ENCODE data around the gene SLC4A7.
A peak's percentile ranks its signal among the peaks of the same experiment; 100 is the strongest.

Gene SLC4A7

GRCh38 chr3:27380433-27381357 lies 103.5 kb downstream of the SLC4A7 start:
- Histone ChIP-seq H3K27ac (no peak overlapping the region), H3K4me1 (ENCODE audit: low read depth, poor library complexity, severe bottlenecking) (no peaks in the 10 kb centered on the region), H3K36me3 (ENCODE audit: insufficient read depth) (no peaks in the 10 kb centered on the region), H2AFZ (ENCODE audit: low read depth) (no peak overlapping the region), H3K27me3 (ENCODE audit: insufficient read depth, low read depth) (no peaks in the 10 kb centered on the region), H3K4me2 (no peak overlapping the region), H4K20me1 (ENCODE audit: insufficient read depth) (no peaks in the 10 kb centered on the region), H3K9ac (no peak overlapping the region), H3K79me2 (ENCODE audit: insufficient read depth, low read depth) (no peaks in the 10 kb centered on the region), H3K4me3 (IDR thresholded peaks at IDR 0.05; ENCODE audit: insufficient read depth, low read depth, low read length) (no peak overlapping the region)
- TF ChIP-seq, protein P1, sequence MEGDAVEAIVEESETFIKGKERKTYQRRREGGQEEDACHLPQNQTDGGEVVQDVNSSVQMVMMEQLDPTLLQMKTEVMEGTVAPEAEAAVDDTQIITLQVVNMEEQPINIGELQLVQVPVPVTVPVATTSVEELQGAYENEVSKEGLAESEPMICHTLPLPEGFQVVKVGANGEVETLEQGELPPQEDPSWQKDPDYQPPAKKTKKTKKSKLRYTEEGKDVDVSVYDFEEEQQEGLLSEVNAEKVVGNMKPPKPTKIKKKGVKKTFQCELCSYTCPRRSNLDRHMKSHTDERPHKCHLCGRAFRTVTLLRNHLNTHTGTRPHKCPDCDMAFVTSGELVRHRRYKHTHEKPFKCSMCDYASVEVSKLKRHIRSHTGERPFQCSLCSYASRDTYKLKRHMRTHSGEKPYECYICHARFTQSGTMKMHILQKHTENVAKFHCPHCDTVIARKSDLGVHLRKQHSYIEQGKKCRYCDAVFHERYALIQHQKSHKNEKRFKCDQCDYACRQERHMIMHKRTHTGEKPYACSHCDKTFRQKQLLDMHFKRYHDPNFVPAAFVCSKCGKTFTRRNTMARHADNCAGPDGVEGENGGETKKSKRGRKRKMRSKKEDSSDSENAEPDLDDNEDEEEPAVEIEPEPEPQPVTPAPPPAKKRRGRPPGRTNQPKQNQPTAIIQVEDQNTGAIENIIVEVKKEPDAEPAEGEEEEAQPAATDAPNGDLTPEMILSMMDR (conservative IDR thresholded peaks at IDR 0.05; ENCODE audit: low read depth, low read length), result no peak

DNA sequence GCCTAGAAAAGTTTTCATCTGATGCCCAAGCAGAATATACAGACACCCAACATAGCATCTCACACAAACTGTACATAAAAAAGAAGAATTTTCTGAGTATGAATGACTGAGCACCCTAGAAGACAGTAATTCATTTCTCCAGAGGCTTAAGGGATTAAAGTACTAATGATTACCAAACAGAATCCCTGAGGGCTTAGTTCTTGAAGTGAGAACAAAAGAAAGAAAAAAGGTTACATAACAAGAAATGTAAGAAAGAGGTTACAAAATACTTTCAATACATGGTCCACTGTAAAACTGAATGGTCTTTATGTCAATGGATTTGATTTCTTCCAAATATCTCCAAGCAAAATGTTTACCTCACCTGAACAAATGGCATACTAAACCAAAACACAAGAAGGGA lies 105.9 kb downstream of the SLC4A7 start:
- Histone ChIP-seq H3K4me1 (ENCODE audit: low read depth, poor library complexity, severe bottlenecking) (no peaks in the 10 kb centered on the region), H3K27me3 (ENCODE audit: insufficient read depth, low read depth) (no peaks in the 10 kb centered on the region), H3K36me3 (ENCODE audit: insufficient read depth) (no peaks in the 10 kb centered on the region), H3K4me2 (no peak overlapping the region), H3K27ac (no peak overlapping the region), H3K9ac (no peak overlapping the region), H3K4me3 (IDR thresholded peaks at IDR 0.05; ENCODE audit: insufficient read depth, low read depth, low read length) (no peak overlapping the region), H2AFZ (ENCODE audit: low read depth) (no peak overlapping the region), H4K20me1 (ENCODE audit: insufficient read depth) (no peaks in the 10 kb centered on the region), H3K79me2 (ENCODE audit: insufficient read depth, low read depth) (no peaks in the 10 kb centered on the region)
- TF ChIP-seq, protein P1 (conservative IDR thresholded peaks at IDR 0.05; ENCODE audit: low read depth, low read length), result no peak

GRCh38 chr3:27376109-27376772 lies 107.9 kb downstream of the SLC4A7 start:
- Histone ChIP-seq H3K27ac (no peak overlapping the region), H3K36me3 (ENCODE audit: insufficient read depth) (no peaks in the 10 kb centered on the region), H3K4me3 (IDR thresholded peaks at IDR 0.05; ENCODE audit: insufficient read depth, low read depth, low read length) (no peak overlapping the region), H3K79me2 (ENCODE audit: insufficient read depth, low read depth) (no peaks in the 10 kb centered on the region), H3K4me2 (no peak overlapping the region), H3K4me1 (ENCODE audit: low read depth, poor library complexity, severe bottlenecking) (no peaks in the 10 kb centered on the region), H3K9ac (no peak overlapping the region), H2AFZ (ENCODE audit: low read depth) (no peak overlapping the region), H4K20me1 (ENCODE audit: insufficient read depth) (no peaks in the 10 kb centered on the region), H3K27me3 (ENCODE audit: insufficient read depth, low read depth) (no peaks in the 10 kb centered on the region)
- TF ChIP-seq, protein P1 (conservative IDR thresholded peaks at IDR 0.05; ENCODE audit: low read depth, low read length), result no peak

DNA sequence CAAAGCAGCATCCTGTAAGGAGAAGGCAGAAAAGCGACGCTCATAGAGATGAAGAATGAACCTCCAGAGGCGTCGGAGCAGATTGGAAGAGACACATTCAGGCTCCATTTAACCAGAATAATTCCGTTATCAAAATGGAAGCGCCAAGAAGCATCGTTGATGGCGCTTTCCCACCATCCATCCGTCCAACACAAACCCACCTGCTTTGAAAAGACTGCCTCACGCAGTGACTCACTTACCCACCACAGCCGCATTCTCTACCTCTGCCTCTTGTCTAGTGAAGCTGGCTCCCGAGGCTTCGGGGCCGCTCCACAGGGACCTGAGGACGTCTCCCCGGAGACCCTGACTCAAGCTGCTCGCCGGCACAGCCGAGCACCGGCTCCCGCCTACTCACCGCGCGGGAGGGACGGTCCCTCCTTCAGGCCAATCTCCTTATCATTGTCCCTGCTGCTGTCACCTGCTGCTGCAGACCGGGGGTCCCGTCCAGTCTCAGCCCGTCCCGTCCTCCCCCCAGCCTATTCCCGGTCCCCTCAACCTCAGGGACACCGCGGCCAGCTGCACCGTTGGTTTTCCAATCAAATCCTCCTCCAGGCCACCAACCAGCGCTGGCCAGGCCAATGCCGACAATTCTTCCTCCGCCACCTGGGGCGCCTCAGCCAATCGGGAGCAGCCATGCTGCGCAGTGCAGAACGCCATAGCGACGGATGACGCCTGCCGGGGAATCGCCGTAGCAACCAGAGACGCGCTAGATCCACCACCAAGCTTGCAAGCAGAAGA lies 115.2 kb downstream of the SLC4A7 start, which contains the start of gene NEK10:
Gene NEK10, minus strand, starts transcription at position 553 of the 777 bp plus-strand sequence. CDS start 16,501 bp downstream, outside the sequence.
- H3K27me3 ChIP-seq (ENCODE audit: insufficient read depth, low read depth), result no peaks in the 10 kb centered on the region
- H3K4me3 ChIP-seq (IDR thresholded peaks at IDR 0.05; ENCODE audit: insufficient read depth, low read depth, low read length), result peak within 1 kb of the TSS; percentile 43
- H3K4me1 ChIP-seq (ENCODE audit: low read depth, poor library complexity, severe bottlenecking), result no peaks in the 10 kb centered on the region
- no peaks in the 10 kb centered on the region for H4K20me1 ChIP-seq (ENCODE audit: insufficient read depth)
- peak within 1 kb of the TSS; percentile 75; the same call in 1 of the 2 replicates for H2AFZ ChIP-seq (ENCODE audit: low read depth)
- TF ChIP-seq, protein P1 (conservative IDR thresholded peaks at IDR 0.05; ENCODE audit: low read depth, low read length), result no peak
- H3K27ac ChIP-seq, result no peak within 1 kb of the TSS
- H3K79me2 ChIP-seq (ENCODE audit: insufficient read depth, low read depth), result no peaks in the 10 kb centered on the region
- no peaks in the 10 kb centered on the region for H3K36me3 ChIP-seq (ENCODE audit: insufficient read depth)
- H3K4me2 ChIP-seq, result peak within 1 kb of the TSS; percentile 66; the same call in 1 of the 2 replicates
- H3K9ac ChIP-seq, result no peak within 1 kb of the TSS

Data from KMS-11 (cell line).